Natural killer cell (primary cell): Measurements from ENCODE around the gene RMND5A. TPM values are rescaled to one million over a fixed set of nuclear protein-coding genes. Genes with fewer than 3 reads are reported as not detected.

Experiments used
- ATAC-seq, 3 donors: fragments of 150-1000 bp in 2 of 3; fragments of 200-7000 bp in 1 of 3; cut with Tn5 transposase; 1 replicate in 1 of 3; 2 replicates in 2 of 3; pipeline ENCODE4 v1.10.0; 2021; ENCODE audit warnings: mild to moderate bottlenecking in 2 of 3, moderate library complexity in 2 of 3
- DNase-seq, 2 donors: peaks; one replicate each; pipeline versions ENCODE4 v3.0.0 to v3.0.0-alpha.2; 2013 to 2021; ENCODE audit warnings: mixed read lengths in 1 of 2
- H3K27ac ChIP-seq: one replicate; pipeline ENCODE4 v1.5.1; 2013; ENCODE audit warnings: mild to moderate bottlenecking, low read length
- H3K27me3 ChIP-seq: one replicate; pipeline ENCODE4 v1.6.1; 2013; ENCODE audit warnings: low read length; ENCODE audit not compliant: control insufficient read depth, insufficient read depth
- H3K36me3 ChIP-seq: one replicate; pipeline ENCODE4 v1.6.1; 2013; ENCODE audit warnings: low read length; ENCODE audit not compliant: control insufficient read depth, insufficient read depth
- H3K4me1 ChIP-seq: one replicate; pipeline ENCODE4 v1.6.1; 2013; ENCODE audit warnings: low read length; ENCODE audit not compliant: control insufficient read depth, insufficient read depth
- H3K4me3 ChIP-seq: one replicate; pipeline ENCODE4 v1.5.1; 2013; ENCODE audit warnings: low read length
- H3K9me3 ChIP-seq: one replicate; pipeline ENCODE4 v1.6.1; 2013; ENCODE audit warnings: low read length; ENCODE audit not compliant: control insufficient read depth, insufficient read depth
- H3K27ac Mint-ChIP-seq, 2 donors: one replicate each; pipeline ENCODE4 v1.8.0; 2022; ENCODE audit warnings: mild to moderate bottlenecking in 2 of 2, mixed read lengths in 2 of 2, moderate library complexity in 1 of 2
- H3K27me3 Mint-ChIP-seq, 2 donors: one replicate each; pipeline ENCODE4 v1.8.0; 2022; ENCODE audit warnings: low read depth in 2 of 2, mixed read lengths in 2 of 2
- H3K36me3 Mint-ChIP-seq: one replicate; pipeline ENCODE4 v1.8.0; 2022; ENCODE audit warnings: mixed read lengths
- H3K4me1 Mint-ChIP-seq, 2 donors: one replicate each; pipeline ENCODE4 v1.8.0; 2022; ENCODE audit warnings: mixed read lengths in 2 of 2
- H3K4me3 Mint-ChIP-seq: one replicate; pipeline ENCODE4 v1.8.0; 2022; ENCODE audit warnings: mild to moderate bottlenecking, moderate library complexity, mixed read lengths
- H3K9me3 Mint-ChIP-seq, 2 donors: one replicate each; pipeline ENCODE4 v1.8.0; 2022; ENCODE audit warnings: mixed read lengths in 2 of 2
- CTCF ChIP-seq: fragments of 200-600 bp; IDR thresholded peaks from one replicate; pipeline ENCODE4 v1.8.0; 2022; ENCODE audit warnings: antibody characterized with exemption
- WGBS: methylation state at CpG from one replicate; pipeline ENCODE4 v1.1.7; 2013; ENCODE audit warnings: missing lambda C conversion rate; ENCODE audit not compliant: insufficient coverage; 5-methylcytosine and 5-hydroxymethylcytosine counted together
- intact Hi-C: fragments of 100-400 bp; cut with micrococcal nuclease; formaldehyde crosslinking; loops from one replicate; pipeline ENCODE4 v1.14.2; 2022
- total RNA-seq, 4 donors: library from RNA; stranded (reverse); fragments of 120-200 nt in 1 of 4; gene quantifications; one replicate each; pipeline versions ENCODE4 v1.2.3 to v1.2.4, GENCODE V29; 2013 to 2022

Gene RMND5A
- total RNA-seq, 3 donors from 2014 or later (not counting 1 experiment from before 2014, with no cell fraction given): 35.3 to 63.3 (median 54.3) TPM

GRCh38 chr2:86790134-86790675 lies 70.1 kb downstream of the RMND5A start:
- H3K4me3 Mint-ChIP-seq: peak overlapping the region; percentile 90
- ATAC-seq (peak in 1 of 3 donors; percentile 1), DNase-seq (peak; percentile 33 to 44)
- peaks cover 82% of the 10 kb centered on the region for H3K4me1 ChIP-seq
- H3K4me3 ChIP-seq: peak overlapping the region; percentile 71
- intact Hi-C loops: no loop called here
- peaks cover 2% of the 10 kb centered on the region for H3K36me3 ChIP-seq
- H3K36me3 Mint-ChIP-seq: peaks cover 12% of the 10 kb centered on the region
- peaks cover under 1% of the 10 kb centered on the region for H3K9me3 ChIP-seq
- no peak for TF ChIP-seq CTCF
- H3K4me1 Mint-ChIP-seq: peaks cover 63 to 72% of the 10 kb centered on the region in 2 donors
- H3K27ac Mint-ChIP-seq: peak overlapping the region; percentile 95 to 97
- WGBS: 6% methylated on average over 40 of the region's 40 CpGs
- peaks cover 2% of the 10 kb centered on the region in 2 donors for H3K9me3 Mint-ChIP-seq
- H3K27ac ChIP-seq: peak overlapping the region; percentile 88
- peaks cover 0 to 11% of the 10 kb centered on the region in 2 donors for H3K27me3 Mint-ChIP-seq
- H3K27me3 ChIP-seq: peaks cover 17% of the 10 kb centered on the region

- peaks cover 0 to 11% of the 10 kb centered on the region in 2 donors for H3K27me3 Mint-ChIP-seq
- peak within 1 kb of the TSS; percentile 71 for H3K4me3 ChIP-seq
- peaks cover 17% of the 10 kb centered on the region for H3K27me3 ChIP-seq
- H3K9me3 Mint-ChIP-seq: peaks cover 4 to 8% of the 10 kb centered on the region in 2 donors
- intact Hi-C loops: loop anchor here (1.0 kb wide), 1 partner anchor 17 kb away; no protein-coding TSS in a partner anchor
- H3K27ac ChIP-seq: peak within 1 kb of the TSS; percentile 88
- 1% methylated on average over 57 of the region's 57 CpGs for WGBS
- TF ChIP-seq CTCF: no peak
- H3K36me3 Mint-ChIP-seq: peaks cover 19% of the 10 kb centered on the region
- peak within 1 kb of the TSS; percentile 95 to 97 for H3K27ac Mint-ChIP-seq
- H3K4me1 Mint-ChIP-seq: peaks cover 62 to 74% of the 10 kb centered on the region in 2 donors
- peaks cover 80% of the 10 kb centered on the region for H3K4me1 ChIP-seq
- peak; percentile 51 to 63 (median 52) for ATAC-seq
- peaks cover 6% of the 10 kb centered on the region for H3K9me3 ChIP-seq
- peaks cover 2% of the 10 kb centered on the region for H3K36me3 ChIP-seq
- H3K4me3 Mint-ChIP-seq: peak within 1 kb of the TSS; percentile 90
- DNase-seq: peak; percentile 69 to 85
Measured at GRCh38 chr2:86790676-86791572, 70.8 kb downstream of the RMND5A start, which contains the start of gene CD8A. CD8A (minus strand) TSS chr2:86790913; CDS start chr2:86790825, 88 bp downstream.

- peak overlapping the region; percentile 71 for H3K4me3 ChIP-seq
- peaks cover 74% of the 10 kb centered on the region for H3K4me1 ChIP-seq
- ATAC-seq: peak in 1 of 3 donors; percentile 0
- peaks cover 8% of the 10 kb centered on the region for H3K9me3 ChIP-seq
- H3K27me3 Mint-ChIP-seq: peaks cover 0 to 11% of the 10 kb centered on the region in 2 donors
- intact Hi-C loops: loop anchor here (1.0 kb wide), 1 partner anchor 17 kb away; no protein-coding TSS in a partner anchor
- peak; percentile 19 to 46 for DNase-seq
- peaks cover 8 to 12% of the 10 kb centered on the region in 2 donors for H3K9me3 Mint-ChIP-seq
- peaks cover 2% of the 10 kb centered on the region for H3K36me3 ChIP-seq
- peak overlapping the region; percentile 88 for H3K27ac ChIP-seq
- peaks cover 17% of the 10 kb centered on the region for H3K27me3 ChIP-seq
- TF ChIP-seq CTCF: no peak
- WGBS: 34% methylated on average over 7 of the region's 7 CpGs
- H3K4me3 Mint-ChIP-seq: peak overlapping the region; percentile 90
- peak overlapping the region; percentile 95 to 97 for H3K27ac Mint-ChIP-seq
- peaks cover 55 to 68% of the 10 kb centered on the region in 2 donors for H3K4me1 Mint-ChIP-seq
- peaks cover 26% of the 10 kb centered on the region for H3K36me3 Mint-ChIP-seq
Measured at GRCh38 chr2:86791573-86791972, 71.5 kb downstream of the RMND5A start.
